HCT116 (cell line): ENCODE measurements around the gene EEIG1. TPM values are rescaled to one million over a fixed set of nuclear protein-coding genes. Genes with fewer than 3 reads are reported as not detected.

Experiments used
- CBX3 ChIP-seq: IDR thresholded peaks from 2 replicates; pipeline ENCODE4 v1.6.1; 2012; ENCODE audit warnings: low read depth
- ELF1 ChIP-seq: IDR thresholded peaks from 2 replicates; pipeline ENCODE4 v1.6.1; 2012; ENCODE audit warnings: low read depth, borderline replicate concordance
- EZH2phosphoT487 ChIP-seq: fragments of 200-600 bp; IDR thresholded peaks from 2 replicates; pipeline ENCODE4 v1.6.1; 2018; ENCODE audit warnings: antibody characterized with exemption, borderline replicate concordance
- FOSL1 ChIP-seq: IDR thresholded peaks from 2 replicates; pipeline ENCODE4 v1.6.1; 2012; ENCODE audit warnings: low read depth
- SIN3A ChIP-seq: IDR thresholded peaks from 2 replicates; pipeline ENCODE4 v1.6.1; 2012; ENCODE audit warnings: low read depth
- TCF7L2 ChIP-seq: IDR thresholded peaks from 2 replicates; pipeline ENCODE4 v1.7.0; 2011; ENCODE audit warnings: borderline replicate concordance, inconsistent platforms; ENCODE audit not compliant: insufficient read depth, insufficient read length; ENCODE audit errors: extremely low read depth
- ZNF274 ChIP-seq: fragments of 200-500 bp; sonication (Bioruptor generic); IDR thresholded peaks from 2 replicates; pipeline ENCODE4 v1.6.1; 2014; ENCODE audit warnings: mild to moderate bottlenecking, low read depth, low read length, inconsistent platforms
- total RNA-seq: library from RNA; stranded (reverse); gene quantifications from one replicate; pipeline ENCODE4 v1.2.1, GENCODE V29; 2021; ENCODE audit not compliant: unreplicated experiment
- TF ChIP-seq, protein P1 (sequence below), 3 experiments: fragments of 200-600 bp in 1 of 3; sonication (generic) in 1 of 3; IDR thresholded peaks in 2 of 3; conservative IDR thresholded peaks in 1 of 3; 2 replicates each; pipeline ENCODE4 v1.5.1; 2012 to 2017; ENCODE audit warnings: low read depth in 2 of 3, low read length in 2 of 3, antibody characterized with exemption in 1 of 3, borderline replicate concordance in 1 of 3, control low read depth in 1 of 3, mild to moderate bottlenecking in 1 of 3, mixed read lengths in 1 of 3, mixed run types in 1 of 3, moderate library complexity in 1 of 3; ENCODE audit not compliant: insufficient read depth in 1 of 3
- TF ChIP-seq, protein P2 (sequence below): IDR thresholded peaks from 2 replicates; pipeline ENCODE4 v1.6.1; 2012
- TF ChIP-seq, protein P3 (sequence below): IDR thresholded peaks from 2 replicates; pipeline ENCODE4 v1.6.1; 2012

The EEIG1 gene
- total RNA-seq, 1 experiment from 2014 or later: 44.2 TPM

DNA sequence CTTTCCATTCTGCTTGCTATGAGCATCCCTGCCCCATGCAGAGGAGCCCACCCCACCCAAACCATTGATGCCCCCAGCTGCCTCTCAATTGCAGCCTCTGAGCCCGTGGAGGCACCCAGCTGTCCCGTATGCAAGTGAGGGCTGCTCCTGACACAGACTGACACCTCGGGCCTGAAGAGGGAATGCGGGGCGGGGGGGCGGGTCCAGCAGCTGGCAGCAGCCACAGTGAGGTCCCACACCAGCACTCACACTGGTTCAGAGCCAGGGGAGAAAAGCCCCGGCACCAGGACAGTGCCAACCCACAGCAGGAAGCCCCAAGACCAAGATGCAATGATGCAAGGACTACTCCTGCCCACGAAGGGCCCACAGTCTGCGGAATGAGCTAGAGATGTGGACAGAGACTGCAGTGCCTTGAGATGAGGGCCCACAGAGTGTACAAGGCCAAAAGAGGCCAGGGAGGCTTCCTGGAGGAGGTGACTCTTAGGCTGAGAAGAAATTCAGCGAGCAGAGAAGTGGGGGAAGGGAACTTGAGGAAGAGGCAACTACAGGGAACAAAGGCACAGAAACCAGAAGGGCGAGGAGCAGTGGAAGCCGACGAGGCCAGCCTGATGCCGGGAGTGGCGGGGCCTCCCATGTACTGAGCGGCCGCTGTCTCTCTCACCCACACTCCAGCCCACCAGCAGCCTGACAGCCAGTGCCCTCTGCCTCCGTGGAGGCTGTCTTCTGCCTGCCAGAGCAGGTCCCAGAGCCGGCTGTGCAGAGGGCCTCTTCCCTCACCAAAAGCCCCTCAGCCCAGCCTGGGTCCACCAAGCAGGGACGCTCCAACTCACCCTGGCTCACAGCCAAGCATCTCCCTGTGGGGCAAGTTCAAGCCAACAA is 9.2 kb downstream of the EEIG1 start (continued):
- TF ChIP-seq, protein P1, sequence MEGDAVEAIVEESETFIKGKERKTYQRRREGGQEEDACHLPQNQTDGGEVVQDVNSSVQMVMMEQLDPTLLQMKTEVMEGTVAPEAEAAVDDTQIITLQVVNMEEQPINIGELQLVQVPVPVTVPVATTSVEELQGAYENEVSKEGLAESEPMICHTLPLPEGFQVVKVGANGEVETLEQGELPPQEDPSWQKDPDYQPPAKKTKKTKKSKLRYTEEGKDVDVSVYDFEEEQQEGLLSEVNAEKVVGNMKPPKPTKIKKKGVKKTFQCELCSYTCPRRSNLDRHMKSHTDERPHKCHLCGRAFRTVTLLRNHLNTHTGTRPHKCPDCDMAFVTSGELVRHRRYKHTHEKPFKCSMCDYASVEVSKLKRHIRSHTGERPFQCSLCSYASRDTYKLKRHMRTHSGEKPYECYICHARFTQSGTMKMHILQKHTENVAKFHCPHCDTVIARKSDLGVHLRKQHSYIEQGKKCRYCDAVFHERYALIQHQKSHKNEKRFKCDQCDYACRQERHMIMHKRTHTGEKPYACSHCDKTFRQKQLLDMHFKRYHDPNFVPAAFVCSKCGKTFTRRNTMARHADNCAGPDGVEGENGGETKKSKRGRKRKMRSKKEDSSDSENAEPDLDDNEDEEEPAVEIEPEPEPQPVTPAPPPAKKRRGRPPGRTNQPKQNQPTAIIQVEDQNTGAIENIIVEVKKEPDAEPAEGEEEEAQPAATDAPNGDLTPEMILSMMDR (IDR thresholded peaks at IDR 0.05 in 2 of 3, conservative IDR thresholded peaks at IDR 0.05 in 1 of 3; ENCODE audit: borderline replicate concordance in 1 of 3, insufficient read depth in 1 of 3, low read depth in 2 of 3, low read length in 2 of 3): no peak
- TF ChIP-seq FOSL1: no peak
- TF ChIP-seq, protein P2, sequence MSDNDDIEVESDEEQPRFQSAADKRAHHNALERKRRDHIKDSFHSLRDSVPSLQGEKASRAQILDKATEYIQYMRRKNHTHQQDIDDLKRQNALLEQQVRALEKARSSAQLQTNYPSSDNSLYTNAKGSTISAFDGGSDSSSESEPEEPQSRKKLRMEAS: no peak
- no peak for TF ChIP-seq TCF7L2
- no peak for TF ChIP-seq ZNF274
- TF ChIP-seq CBX3: no peak
- no peak for TF ChIP-seq EZH2phosphoT487
- no peak for TF ChIP-seq ELF1
- TF ChIP-seq, protein P3, sequence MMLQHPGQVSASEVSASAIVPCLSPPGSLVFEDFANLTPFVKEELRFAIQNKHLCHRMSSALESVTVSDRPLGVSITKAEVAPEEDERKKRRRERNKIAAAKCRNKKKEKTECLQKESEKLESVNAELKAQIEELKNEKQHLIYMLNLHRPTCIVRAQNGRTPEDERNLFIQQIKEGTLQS: no peak
- TF ChIP-seq SIN3A: no peak
- TF ChIP-seq, all 23 proteins: peak for 0
